H1 (cell line): ENCODE results near the gene TROAP. TPM values are rescaled to one million over a fixed set of nuclear protein-coding genes. Genes with fewer than 3 reads are reported as not detected.

Experiments
- BCL11A ChIP-seq, 2 experiments: IDR thresholded peaks; one replicate each; pipeline ENCODE4 v1.6.1; 2011; ENCODE audit warnings: low read depth in 2 of 2, low read length in 2 of 2, mild to moderate bottlenecking in 2 of 2
- CBX8 ChIP-seq: fragments of 300-800, 300-1000 bp; sonication (generic); IDR thresholded peaks from 2 replicates; pipeline ENCODE4 v1.7.1; 2016; ENCODE audit warnings: low read depth, low read length, borderline replicate concordance
- CTBP2 ChIP-seq: IDR thresholded peaks from 2 replicates; pipeline ENCODE4 v1.7.0; 2011; ENCODE audit warnings: borderline replicate concordance, mild to moderate bottlenecking, moderate library complexity, mixed read lengths, low read length; ENCODE audit not compliant: insufficient read depth, insufficient read length
- EP300 ChIP-seq, 2 experiments: IDR thresholded peaks; 1 replicate in 1 of 2; 2 replicates in 1 of 2; pipeline ENCODE4 v1.6.1; 2011 to 2012; ENCODE audit warnings: low read depth in 2 of 2, low read length in 2 of 2, mild to moderate bottlenecking in 2 of 2, borderline replicate concordance in 1 of 2, inconsistent platforms in 1 of 2, moderate library complexity in 1 of 2
- GABPA ChIP-seq: IDR thresholded peaks from 2 replicates; pipeline ENCODE4 v1.6.1; 2011; ENCODE audit warnings: mild to moderate bottlenecking, low read length, moderate library complexity, borderline replicate concordance; ENCODE audit not compliant: insufficient read depth
- HDAC6 ChIP-seq: IDR thresholded peaks from one replicate; pipeline ENCODE4 v1.7.1; 2012; ENCODE audit warnings: low read depth, mild to moderate bottlenecking, inconsistent platforms, low read length, moderate library complexity
- JUND ChIP-seq: IDR thresholded peaks from 2 replicates; pipeline ENCODE4 v1.6.1; 2011; ENCODE audit warnings: mild to moderate bottlenecking, improper control_type of control experiment, low read length
- KDM4A ChIP-seq: IDR thresholded peaks from one replicate; pipeline ENCODE4 v1.7.1; 2012; ENCODE audit warnings: low read depth, mild to moderate bottlenecking, moderate library complexity, low read length, inconsistent platforms; ENCODE audit not compliant: severe bottlenecking
- NANOG ChIP-seq: IDR thresholded peaks from 2 replicates; pipeline ENCODE4 v1.6.1; 2011; ENCODE audit warnings: low read length, low read depth, mild to moderate bottlenecking, inconsistent platforms; ENCODE audit not compliant: insufficient read depth, poor library complexity, severe bottlenecking
- PHF8 ChIP-seq: fragments of 200-600 bp; sonication (generic); conservative IDR thresholded peaks from 2 replicates; pipeline ENCODE4 v1.7.1; 2012; ENCODE audit warnings: low read depth, mild to moderate bottlenecking, inconsistent platforms, low read length, moderate library complexity
- RXRA ChIP-seq: IDR thresholded peaks from 2 replicates; pipeline ENCODE4 v1.6.1; 2011; ENCODE audit warnings: low read depth, mild to moderate bottlenecking, low read length, moderate library complexity; ENCODE audit not compliant: insufficient read depth
- SIX5 ChIP-seq: IDR thresholded peaks from 2 replicates; pipeline ENCODE4 v1.6.1; 2011; ENCODE audit warnings: mild to moderate bottlenecking, low read depth, low read length
- SRF ChIP-seq: IDR thresholded peaks from 2 replicates; pipeline ENCODE4 v1.6.1; 2011; ENCODE audit warnings: mild to moderate bottlenecking, low read depth, low read length, moderate library complexity
- polyA plus RNA-seq, 7 experiments: library from polyadenylated mRNA; depleted of rRNA in 3 of 7; stranded (reverse) in 5 of 7; unstranded in 2 of 7; fragments of >200 nt in 5 of 7; fragments of 200-250 nt in 2 of 7; gene quantifications; 1 replicate in 5 of 7; 2 replicates in 1 of 7; 4 replicates in 1 of 7; pipeline versions ENCODE4 v1.2.1 to v1.2.3, GENCODE V29; 2011 to 2013; ENCODE audit warnings: missing spikeins in 2 of 7, mixed read lengths in 2 of 7
- total RNA-seq: library from RNA; stranded (reverse); fragmentation: NEBNext Ultra II Directional; extraction: Animal tissue kit (Norgen Biotek cat#: 25700); gene quantifications from 2 replicates; pipeline ENCODE4 v1.2.1, GENCODE V29; 2021
- TF ChIP-seq, protein P1 (sequence below): IDR thresholded peaks from 2 replicates; pipeline ENCODE4 v1.6.1; 2012; ENCODE audit warnings: inconsistent platforms
- TF ChIP-seq, protein P2 (sequence below): IDR thresholded peaks from 2 replicates; pipeline ENCODE4 v1.6.1; 2011; ENCODE audit warnings: low read length, improper control_type of control experiment
- TF ChIP-seq, protein P3 (sequence below), 3 experiments: IDR thresholded peaks; 1 replicate in 2 of 3; 2 replicates in 1 of 3; pipeline versions ENCODE4 v1.5.1 to v1.6.1; 2011; ENCODE audit warnings: low read length in 3 of 3, mild to moderate bottlenecking in 3 of 3, inconsistent platforms in 2 of 3, low read depth in 1 of 3, moderate library complexity in 1 of 3; ENCODE audit not compliant: insufficient read depth in 1 of 3; ENCODE audit errors: control extremely low read depth in 1 of 3
- TF ChIP-seq, protein P4 (sequence below): IDR thresholded peaks from 2 replicates; pipeline ENCODE4 v1.6.1; 2012; ENCODE audit warnings: low read length, inconsistent platforms

Gene TROAP
- total and polyA plus RNA-seq, 2 of the 8 experiments (the other 6 are each of a cell fraction or from before 2014, with no cell fraction given), result 36.7 to 52.0 TPM

DNA sequence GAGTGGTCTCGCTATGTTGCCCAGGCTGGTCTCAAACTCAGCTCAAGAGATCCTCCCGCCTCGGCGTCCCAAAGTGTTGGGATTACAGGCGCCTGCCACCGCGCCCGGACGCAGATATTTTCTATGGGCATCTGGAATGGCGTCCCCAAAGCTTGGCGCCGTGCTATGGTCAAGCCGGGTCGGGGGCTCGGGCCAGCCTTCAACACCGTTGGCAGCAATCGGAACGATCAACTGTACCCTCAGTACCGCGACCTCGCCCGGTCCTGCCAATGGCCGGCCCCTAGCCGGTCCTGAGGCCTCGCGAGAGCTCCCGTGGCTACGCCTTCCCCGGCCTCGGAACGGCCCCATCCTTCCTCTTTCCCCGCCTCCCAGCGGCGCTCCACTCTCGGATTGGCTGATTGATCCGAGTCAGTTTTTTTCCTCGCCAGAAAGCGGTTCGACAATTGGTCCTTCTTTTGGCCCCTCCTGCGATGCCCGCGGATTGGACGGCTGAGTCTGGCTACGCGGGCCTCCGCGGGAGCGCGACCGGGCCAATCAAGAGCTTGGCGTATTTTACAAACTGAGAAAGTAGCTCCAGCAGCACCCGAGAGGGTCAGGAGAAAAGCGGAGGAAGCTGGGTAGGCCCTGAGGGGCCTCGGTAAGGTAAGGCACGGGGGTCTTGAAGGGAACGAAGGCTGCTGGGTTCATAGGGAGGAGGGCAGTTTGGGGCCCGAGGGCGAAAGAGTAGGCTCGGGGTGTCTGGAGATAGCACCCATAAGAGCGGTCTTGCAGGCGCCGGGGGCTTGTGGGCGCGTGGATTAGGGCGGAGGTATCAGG lies at the start of gene TROAP (continued):
- no peak for TF ChIP-seq HDAC6
- peak; percentile 79 for TF ChIP-seq KDM4A
- TF ChIP-seq BCL11A (IDR thresholded peaks at IDR 0.05; ENCODE audit: low read depth in 2 of 2, low read length in 2 of 2), result no peak
- TF ChIP-seq JUND, result no peak
- TF ChIP-seq, protein P1, sequence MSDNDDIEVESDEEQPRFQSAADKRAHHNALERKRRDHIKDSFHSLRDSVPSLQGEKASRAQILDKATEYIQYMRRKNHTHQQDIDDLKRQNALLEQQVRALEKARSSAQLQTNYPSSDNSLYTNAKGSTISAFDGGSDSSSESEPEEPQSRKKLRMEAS, result no peak
- peak; percentile 68 for TF ChIP-seq PHF8
- TF ChIP-seq NANOG, result no peak
- TF ChIP-seq EP300 (IDR thresholded peaks at IDR 0.05; ENCODE audit: borderline replicate concordance in 1 of 2, low read depth in 2 of 2, low read length in 2 of 2), result no peak
- TF ChIP-seq, protein P2, sequence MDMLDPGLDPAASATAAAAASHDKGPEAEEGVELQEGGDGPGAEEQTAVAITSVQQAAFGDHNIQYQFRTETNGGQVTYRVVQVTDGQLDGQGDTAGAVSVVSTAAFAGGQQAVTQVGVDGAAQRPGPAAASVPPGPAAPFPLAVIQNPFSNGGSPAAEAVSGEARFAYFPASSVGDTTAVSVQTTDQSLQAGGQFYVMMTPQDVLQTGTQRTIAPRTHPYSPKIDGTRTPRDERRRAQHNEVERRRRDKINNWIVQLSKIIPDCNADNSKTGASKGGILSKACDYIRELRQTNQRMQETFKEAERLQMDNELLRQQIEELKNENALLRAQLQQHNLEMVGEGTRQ, result no peak
- no peak for TF ChIP-seq SIX5
- no peak for TF ChIP-seq CTBP2
- no peak for TF ChIP-seq CBX8
- no peak for TF ChIP-seq GABPA
- TF ChIP-seq, protein P3, sequence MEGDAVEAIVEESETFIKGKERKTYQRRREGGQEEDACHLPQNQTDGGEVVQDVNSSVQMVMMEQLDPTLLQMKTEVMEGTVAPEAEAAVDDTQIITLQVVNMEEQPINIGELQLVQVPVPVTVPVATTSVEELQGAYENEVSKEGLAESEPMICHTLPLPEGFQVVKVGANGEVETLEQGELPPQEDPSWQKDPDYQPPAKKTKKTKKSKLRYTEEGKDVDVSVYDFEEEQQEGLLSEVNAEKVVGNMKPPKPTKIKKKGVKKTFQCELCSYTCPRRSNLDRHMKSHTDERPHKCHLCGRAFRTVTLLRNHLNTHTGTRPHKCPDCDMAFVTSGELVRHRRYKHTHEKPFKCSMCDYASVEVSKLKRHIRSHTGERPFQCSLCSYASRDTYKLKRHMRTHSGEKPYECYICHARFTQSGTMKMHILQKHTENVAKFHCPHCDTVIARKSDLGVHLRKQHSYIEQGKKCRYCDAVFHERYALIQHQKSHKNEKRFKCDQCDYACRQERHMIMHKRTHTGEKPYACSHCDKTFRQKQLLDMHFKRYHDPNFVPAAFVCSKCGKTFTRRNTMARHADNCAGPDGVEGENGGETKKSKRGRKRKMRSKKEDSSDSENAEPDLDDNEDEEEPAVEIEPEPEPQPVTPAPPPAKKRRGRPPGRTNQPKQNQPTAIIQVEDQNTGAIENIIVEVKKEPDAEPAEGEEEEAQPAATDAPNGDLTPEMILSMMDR (IDR thresholded peaks at IDR 0.05; ENCODE audit: control extremely low read depth in 1 of 3, insufficient read depth in 1 of 3, low read depth in 1 of 3, low read length in 3 of 3), result no peak
- no peak for TF ChIP-seq RXRA
- TF ChIP-seq, protein P4, sequence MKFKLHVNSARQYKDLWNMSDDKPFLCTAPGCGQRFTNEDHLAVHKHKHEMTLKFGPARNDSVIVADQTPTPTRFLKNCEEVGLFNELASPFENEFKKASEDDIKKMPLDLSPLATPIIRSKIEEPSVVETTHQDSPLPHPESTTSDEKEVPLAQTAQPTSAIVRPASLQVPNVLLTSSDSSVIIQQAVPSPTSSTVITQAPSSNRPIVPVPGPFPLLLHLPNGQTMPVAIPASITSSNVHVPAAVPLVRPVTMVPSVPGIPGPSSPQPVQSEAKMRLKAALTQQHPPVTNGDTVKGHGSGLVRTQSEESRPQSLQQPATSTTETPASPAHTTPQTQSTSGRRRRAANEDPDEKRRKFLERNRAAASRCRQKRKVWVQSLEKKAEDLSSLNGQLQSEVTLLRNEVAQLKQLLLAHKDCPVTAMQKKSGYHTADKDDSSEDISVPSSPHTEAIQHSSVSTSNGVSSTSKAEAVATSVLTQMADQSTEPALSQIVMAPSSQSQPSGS, result 0 out of 2 replicates have a peak, but pooled peaks have one; percentile 16
- no peak for TF ChIP-seq SRF
